Left renal pelvis (tissue), 4 donors: Measurements from ENCODE around the gene EXOC3L4. TPM values are rescaled to one million over a fixed set of nuclear protein-coding genes. Genes with fewer than 3 reads are reported as not detected.
"Not testable (repeated sequence)": the region's sequence is repeated elsewhere in the genome, so short reads cannot be mapped to it uniquely, and the experiment has no call there.

Source experiments
- DNase-seq, 4 donors: peaks; one replicate each; pipeline ENCODE4 v3.0.0-alpha.2; 2013; ENCODE audit warnings: low read depth in 4 of 4, low spot score in 3 of 4
- polyA plus RNA-seq, 4 donors: library from polyadenylated mRNA; unstranded; fragments of 120-200 nt; gene quantifications; one replicate each; pipeline ENCODE4 v1.2.1, GENCODE V29; 2013; ENCODE audit not compliant: insufficient read length in 4 of 4

Gene EXOC3L4
- polyA plus RNA-seq, 4 donors: 0.70 to 5.3 (median 1.8) TPM

GRCh38 chr14:103103461-103104388 is 9.2 kb downstream of the EXOC3L4 start:
- DNase-seq: no peak

- DNase-seq: no peak
Measured at GRCh38 chr14:103104389-103104653, 9.8 kb downstream of the EXOC3L4 start.

- DNase-seq: no peak
Measured at GRCh38 chr14:103104654-103105452, 10.3 kb downstream of the EXOC3L4 start.

- DNase-seq: no peak
Measured at GRCh38 chr14:103105580-103106150, 11.1 kb downstream of the EXOC3L4 start.

- no peak for DNase-seq
Measured at GRCh38 chr14:103107455-103107854, 12.9 kb downstream of the EXOC3L4 start.

- DNase-seq: no peak
Measured at GRCh38 chr14:103107941-103108748, 13.6 kb downstream of the EXOC3L4 start.

- DNase-seq: no peak
Measured at GRCh38 chr14:103108749-103109207, 14.3 kb downstream of the EXOC3L4 start.

GRCh38 chr14:103109535-103110441 is 15.3 kb downstream of the EXOC3L4 start:
- no peak for DNase-seq

GRCh38 chr14:103110681-103111231 is 16.2 kb downstream of the EXOC3L4 start:
- no peak for DNase-seq

GRCh38 chr14:103111232-103111868 is 16.8 kb downstream of the EXOC3L4 start:
- no peak for DNase-seq

- DNase-seq: no peak
Measured at GRCh38 chr14:103112400-103113243, 18.1 kb downstream of the EXOC3L4 start.

- no peak for DNase-seq
Measured at GRCh38 chr14:103113303-103113702, 18.8 kb downstream of the EXOC3L4 start.

- no peak for DNase-seq
Measured at GRCh38 chr14:103113774-103114173, 19.2 kb downstream of the EXOC3L4 start.

GRCh38 chr14:103115086-103115679 is 20.7 kb downstream of the EXOC3L4 start:
- not testable (repeated sequence) for DNase-seq

GRCh38 chr14:103115845-103116572 is 21.5 kb downstream of the EXOC3L4 start:
- no peak for DNase-seq

- no peak for DNase-seq
Measured at GRCh38 chr14:103116636-103117035, 22.1 kb downstream of the EXOC3L4 start.

- DNase-seq: not testable (repeated sequence)
Measured at GRCh38 chr14:103117499-103117898, 23.0 kb downstream of the EXOC3L4 start.
